Measurements from ENCODE around the gene CFAP46. TPM values are rescaled to one million over a fixed set of nuclear protein-coding genes. Genes with fewer than 3 reads are reported as not detected.

CFAP46 gene
- total and polyA plus RNA-seq, 9 of the 15 experiments (the other 6 are each of a cell fraction or from before 2014, with no cell fraction given), result not detected

DNA sequence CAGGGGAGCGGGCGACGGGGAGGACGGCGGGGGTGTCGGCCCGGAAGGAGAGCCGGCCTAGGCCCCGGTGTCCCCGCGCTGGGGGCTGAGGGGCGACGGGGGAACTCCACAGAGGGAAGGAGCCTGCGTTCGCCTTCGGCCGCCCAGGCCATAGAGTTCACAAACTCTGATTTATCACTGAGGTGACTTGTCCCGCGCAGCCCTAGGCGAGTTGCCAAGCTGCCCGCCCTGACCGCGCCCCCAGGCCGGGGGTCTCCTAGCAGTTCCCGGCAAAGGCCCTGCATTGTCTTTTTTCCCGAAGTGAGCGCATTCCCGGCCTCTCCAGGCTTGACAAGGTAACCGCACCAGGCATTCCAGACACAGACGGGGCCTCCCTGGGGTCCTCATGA, 153.5 kb downstream of the CFAP46 start (continued):
- TF ChIP-seq, protein P1, sequence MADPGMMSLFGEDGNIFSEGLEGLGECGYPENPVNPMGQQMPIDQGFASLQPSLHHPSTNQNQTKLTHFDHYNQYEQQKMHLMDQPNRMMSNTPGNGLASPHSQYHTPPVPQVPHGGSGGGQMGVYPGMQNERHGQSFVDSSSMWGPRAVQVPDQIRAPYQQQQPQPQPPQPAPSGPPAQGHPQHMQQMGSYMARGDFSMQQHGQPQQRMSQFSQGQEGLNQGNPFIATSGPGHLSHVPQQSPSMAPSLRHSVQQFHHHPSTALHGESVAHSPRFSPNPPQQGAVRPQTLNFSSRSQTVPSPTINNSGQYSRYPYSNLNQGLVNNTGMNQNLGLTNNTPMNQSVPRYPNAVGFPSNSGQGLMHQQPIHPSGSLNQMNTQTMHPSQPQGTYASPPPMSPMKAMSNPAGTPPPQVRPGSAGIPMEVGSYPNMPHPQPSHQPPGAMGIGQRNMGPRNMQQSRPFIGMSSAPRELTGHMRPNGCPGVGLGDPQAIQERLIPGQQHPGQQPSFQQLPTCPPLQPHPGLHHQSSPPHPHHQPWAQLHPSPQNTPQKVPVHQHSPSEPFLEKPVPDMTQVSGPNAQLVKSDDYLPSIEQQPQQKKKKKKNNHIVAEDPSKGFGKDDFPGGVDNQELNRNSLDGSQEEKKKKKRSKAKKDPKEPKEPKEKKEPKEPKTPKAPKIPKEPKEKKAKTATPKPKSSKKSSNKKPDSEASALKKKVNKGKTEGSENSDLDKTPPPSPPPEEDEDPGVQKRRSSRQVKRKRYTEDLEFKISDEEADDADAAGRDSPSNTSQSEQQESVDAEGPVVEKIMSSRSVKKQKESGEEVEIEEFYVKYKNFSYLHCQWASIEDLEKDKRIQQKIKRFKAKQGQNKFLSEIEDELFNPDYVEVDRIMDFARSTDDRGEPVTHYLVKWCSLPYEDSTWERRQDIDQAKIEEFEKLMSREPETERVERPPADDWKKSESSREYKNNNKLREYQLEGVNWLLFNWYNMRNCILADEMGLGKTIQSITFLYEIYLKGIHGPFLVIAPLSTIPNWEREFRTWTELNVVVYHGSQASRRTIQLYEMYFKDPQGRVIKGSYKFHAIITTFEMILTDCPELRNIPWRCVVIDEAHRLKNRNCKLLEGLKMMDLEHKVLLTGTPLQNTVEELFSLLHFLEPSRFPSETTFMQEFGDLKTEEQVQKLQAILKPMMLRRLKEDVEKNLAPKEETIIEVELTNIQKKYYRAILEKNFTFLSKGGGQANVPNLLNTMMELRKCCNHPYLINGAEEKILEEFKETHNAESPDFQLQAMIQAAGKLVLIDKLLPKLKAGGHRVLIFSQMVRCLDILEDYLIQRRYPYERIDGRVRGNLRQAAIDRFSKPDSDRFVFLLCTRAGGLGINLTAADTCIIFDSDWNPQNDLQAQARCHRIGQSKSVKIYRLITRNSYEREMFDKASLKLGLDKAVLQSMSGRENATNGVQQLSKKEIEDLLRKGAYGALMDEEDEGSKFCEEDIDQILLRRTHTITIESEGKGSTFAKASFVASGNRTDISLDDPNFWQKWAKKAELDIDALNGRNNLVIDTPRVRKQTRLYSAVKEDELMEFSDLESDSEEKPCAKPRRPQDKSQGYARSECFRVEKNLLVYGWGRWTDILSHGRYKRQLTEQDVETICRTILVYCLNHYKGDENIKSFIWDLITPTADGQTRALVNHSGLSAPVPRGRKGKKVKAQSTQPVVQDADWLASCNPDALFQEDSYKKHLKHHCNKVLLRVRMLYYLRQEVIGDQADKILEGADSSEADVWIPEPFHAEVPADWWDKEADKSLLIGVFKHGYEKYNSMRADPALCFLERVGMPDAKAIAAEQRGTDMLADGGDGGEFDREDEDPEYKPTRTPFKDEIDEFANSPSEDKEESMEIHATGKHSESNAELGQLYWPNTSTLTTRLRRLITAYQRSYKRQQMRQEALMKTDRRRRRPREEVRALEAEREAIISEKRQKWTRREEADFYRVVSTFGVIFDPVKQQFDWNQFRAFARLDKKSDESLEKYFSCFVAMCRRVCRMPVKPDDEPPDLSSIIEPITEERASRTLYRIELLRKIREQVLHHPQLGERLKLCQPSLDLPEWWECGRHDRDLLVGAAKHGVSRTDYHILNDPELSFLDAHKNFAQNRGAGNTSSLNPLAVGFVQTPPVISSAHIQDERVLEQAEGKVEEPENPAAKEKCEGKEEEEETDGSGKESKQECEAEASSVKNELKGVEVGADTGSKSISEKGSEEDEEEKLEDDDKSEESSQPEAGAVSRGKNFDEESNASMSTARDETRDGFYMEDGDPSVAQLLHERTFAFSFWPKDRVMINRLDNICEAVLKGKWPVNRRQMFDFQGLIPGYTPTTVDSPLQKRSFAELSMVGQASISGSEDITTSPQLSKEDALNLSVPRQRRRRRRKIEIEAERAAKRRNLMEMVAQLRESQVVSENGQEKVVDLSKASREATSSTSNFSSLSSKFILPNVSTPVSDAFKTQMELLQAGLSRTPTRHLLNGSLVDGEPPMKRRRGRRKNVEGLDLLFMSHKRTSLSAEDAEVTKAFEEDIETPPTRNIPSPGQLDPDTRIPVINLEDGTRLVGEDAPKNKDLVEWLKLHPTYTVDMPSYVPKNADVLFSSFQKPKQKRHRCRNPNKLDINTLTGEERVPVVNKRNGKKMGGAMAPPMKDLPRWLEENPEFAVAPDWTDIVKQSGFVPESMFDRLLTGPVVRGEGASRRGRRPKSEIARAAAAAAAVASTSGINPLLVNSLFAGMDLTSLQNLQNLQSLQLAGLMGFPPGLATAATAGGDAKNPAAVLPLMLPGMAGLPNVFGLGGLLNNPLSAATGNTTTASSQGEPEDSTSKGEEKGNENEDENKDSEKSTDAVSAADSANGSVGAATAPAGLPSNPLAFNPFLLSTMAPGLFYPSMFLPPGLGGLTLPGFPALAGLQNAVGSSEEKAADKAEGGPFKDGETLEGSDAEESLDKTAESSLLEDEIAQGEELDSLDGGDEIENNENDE (IDR thresholded peaks at IDR 0.05; ENCODE audit: low read depth, low read length), result no peak
- TF ChIP-seq CBX2 (IDR thresholded peaks at IDR 0.05; ENCODE audit: insufficient read depth, low read length, poor library complexity, severe bottlenecking), result no peak
- TF ChIP-seq, protein P2, sequence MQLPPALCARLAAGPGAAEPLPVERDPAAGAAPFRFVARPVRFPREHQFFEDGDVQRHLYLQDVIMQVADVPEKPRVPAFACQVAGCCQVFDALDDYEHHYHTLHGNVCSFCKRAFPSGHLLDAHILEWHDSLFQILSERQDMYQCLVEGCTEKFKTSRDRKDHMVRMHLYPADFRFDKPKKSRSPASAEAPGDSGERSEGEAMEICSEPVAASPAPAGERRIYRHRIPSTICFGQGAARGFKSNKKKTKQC (CRISPR knock-in tag; IDR thresholded peaks at IDR 0.05), result no peak
- TF ChIP-seq, protein P3, sequence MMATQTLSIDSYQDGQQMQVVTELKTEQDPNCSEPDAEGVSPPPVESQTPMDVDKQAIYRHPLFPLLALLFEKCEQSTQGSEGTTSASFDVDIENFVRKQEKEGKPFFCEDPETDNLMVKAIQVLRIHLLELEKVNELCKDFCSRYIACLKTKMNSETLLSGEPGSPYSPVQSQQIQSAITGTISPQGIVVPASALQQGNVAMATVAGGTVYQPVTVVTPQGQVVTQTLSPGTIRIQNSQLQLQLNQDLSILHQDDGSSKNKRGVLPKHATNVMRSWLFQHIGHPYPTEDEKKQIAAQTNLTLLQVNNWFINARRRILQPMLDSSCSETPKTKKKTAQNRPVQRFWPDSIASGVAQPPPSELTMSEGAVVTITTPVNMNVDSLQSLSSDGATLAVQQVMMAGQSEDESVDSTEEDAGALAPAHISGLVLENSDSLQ (IDR thresholded peaks at IDR 0.05), result no peak
- TF ChIP-seq RBM14 (IDR thresholded peaks at IDR 0.05; ENCODE audit: borderline replicate concordance, insufficient read depth, low read depth, low read length), result no peak
- no peak for TF ChIP-seq MEIS2 (IDR thresholded peaks at IDR 0.05; ENCODE audit: partially characterized antibody)
- TF ChIP-seq, protein P4, sequence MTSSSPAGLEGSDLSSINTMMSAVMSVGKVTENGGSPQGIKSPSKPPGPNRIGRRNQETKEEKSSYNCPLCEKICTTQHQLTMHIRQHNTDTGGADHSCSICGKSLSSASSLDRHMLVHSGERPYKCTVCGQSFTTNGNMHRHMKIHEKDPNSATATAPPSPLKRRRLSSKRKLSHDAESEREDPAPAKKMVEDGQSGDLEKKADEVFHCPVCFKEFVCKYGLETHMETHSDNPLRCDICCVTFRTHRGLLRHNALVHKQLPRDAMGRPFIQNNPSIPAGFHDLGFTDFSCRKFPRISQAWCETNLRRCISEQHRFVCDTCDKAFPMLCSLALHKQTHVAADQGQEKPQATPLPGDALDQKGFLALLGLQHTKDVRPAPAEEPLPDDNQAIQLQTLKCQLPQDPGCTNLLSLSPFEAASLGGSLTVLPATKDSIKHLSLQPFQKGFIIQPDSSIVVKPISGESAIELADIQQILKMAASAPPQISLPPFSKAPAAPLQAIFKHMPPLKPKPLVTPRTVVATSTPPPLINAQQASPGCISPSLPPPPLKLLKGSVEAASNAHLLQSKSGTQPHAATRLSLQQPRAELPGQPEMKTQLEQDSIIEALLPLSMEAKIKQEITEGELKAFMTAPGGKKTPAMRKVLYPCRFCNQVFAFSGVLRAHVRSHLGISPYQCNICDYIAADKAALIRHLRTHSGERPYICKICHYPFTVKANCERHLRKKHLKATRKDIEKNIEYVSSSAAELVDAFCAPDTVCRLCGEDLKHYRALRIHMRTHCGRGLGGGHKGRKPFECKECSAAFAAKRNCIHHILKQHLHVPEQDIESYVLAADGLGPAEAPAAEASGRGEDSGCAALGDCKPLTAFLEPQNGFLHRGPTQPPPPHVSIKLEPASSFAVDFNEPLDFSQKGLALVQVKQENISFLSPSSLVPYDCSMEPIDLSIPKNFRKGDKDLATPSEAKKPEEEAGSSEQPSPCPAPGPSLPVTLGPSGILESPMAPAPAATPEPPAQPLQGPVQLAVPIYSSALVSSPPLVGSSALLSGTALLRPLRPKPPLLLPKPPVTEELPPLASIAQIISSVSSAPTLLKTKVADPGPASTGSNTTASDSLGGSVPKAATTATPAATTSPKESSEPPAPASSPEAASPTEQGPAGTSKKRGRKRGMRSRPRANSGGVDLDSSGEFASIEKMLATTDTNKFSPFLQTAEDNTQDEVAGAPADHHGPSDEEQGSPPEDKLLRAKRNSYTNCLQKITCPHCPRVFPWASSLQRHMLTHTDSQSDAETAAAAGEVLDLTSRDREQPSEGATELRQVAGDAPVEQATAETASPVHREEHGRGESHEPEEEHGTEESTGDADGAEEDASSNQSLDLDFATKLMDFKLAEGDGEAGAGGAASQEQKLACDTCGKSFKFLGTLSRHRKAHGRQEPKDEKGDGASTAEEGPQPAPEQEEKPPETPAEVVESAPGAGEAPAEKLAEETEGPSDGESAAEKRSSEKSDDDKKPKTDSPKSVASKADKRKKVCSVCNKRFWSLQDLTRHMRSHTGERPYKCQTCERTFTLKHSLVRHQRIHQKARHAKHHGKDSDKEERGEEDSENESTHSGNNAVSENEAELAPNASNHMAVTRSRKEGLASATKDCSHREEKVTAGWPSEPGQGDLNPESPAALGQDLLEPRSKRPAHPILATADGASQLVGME (CRISPR knock-in tag; IDR thresholded peaks at IDR 0.05), result no peak
- TF ChIP-seq GATAD2B (IDR thresholded peaks at IDR 0.05; ENCODE audit: borderline replicate concordance), result no peak
- TF ChIP-seq ZNF766 (CRISPR knock-in tag; conservative IDR thresholded peaks at IDR 0.05), result no peak
